Activated CD4-positive, CD25-positive, alpha-beta regulatory T cell (primary cell): ENCODE results near the gene CD209.
"Not testable (repeated sequence)": the region's sequence is repeated elsewhere in the genome, so short reads cannot be mapped to it uniquely, and the experiment has no call there.

Experiments
- DNase-seq, 4 experiments: peaks; one replicate each; lab custom pipeline; 2025; lab: John Stamatoyannopoulos, UW

Gene CD209, protein sequence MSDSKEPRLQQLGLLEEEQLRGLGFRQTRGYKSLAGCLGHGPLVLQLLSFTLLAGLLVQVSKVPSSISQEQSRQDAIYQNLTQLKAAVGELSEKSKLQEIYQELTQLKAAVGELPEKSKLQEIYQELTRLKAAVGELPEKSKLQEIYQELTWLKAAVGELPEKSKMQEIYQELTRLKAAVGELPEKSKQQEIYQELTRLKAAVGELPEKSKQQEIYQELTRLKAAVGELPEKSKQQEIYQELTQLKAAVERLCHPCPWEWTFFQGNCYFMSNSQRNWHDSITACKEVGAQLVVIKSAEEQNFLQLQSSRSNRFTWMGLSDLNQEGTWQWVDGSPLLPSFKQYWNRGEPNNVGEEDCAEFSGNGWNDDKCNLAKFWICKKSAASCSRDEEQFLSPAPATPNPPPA

DNA sequence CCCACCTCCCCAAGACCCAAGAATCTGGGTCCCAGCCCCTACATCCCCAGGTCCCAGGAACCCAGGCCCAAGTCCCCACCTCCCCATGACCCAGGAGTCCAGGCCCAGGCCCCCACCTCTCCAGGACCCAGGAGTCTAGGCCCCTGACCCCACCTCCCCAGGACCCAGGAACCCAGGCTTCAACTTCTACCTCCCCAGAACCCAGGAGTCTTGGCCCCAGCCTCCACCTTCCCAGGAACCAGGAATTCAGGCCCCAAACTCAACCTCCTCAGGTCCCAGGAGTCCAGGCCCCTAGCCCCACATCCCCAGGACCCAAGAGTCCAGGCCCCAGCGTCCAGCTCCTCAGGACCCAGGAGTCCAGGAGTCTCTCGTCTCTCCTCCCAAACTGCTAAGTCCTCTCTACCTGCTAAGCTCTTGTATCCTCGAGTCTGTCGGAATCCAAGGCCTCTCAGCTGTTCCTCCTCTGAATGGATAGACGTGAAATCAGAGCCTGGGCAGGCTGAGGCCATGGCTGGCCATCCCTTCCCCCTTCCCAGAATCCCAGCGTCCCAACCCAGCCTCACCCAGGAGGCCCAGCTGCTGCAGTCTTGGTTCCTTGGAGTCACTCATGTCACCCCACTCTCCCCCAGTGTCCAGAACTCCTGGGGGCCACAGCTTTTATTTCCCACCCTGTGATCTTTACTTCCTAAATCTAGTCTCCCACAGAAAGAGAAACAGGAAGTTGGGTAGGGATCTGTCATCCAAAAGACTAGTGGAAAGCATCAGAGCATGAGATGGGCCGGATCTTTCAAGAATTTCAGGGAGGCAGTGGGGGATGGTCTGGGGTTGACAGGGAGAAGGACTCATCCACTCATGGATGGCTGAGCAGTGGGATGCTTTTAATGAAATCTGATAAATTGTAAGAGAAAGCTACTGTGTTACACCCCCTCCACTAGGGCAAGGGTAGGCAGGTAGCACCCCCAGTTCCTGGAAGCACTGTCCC, at the start of gene CD209:
Gene CD209 (minus strand): TSS at position 632 of the 982 bp plus-strand sequence. CDS start 23 bp downstream, at position 609.
- DNase-seq: no peak

GRCh38 chr19:7795555-7796161, 48.3 kb upstream of the CD209 start:
- no peak for DNase-seq

- DNase-seq: no peak
Measured at GRCh38 chr19:7793493-7793892, 46.2 kb upstream of the CD209 start.

- not testable (repeated sequence) for DNase-seq
Measured at GRCh38 chr19:7792701-7793100, 45.4 kb upstream of the CD209 start.

DNA sequence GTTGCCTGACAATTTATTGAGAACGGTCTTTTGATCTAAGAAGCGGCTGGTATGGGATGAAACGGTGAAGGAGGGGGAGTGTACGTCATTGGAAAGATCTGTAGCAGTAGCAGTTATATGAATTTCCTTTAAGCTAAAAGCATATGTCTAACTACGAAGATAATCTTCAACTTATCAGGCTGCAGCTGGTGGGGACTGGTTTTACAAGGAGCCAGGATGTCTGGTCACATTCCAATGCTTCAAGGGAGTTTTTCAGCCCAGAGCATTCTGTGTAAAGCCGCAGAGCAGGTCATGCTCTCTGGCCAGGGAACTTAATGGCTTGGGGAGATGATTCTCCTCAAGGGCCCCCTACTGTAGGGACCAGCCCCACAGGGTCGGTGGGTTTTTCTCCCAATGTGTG, 44.9 kb upstream of the CD209 start:
- DNase-seq: no peak

DNA sequence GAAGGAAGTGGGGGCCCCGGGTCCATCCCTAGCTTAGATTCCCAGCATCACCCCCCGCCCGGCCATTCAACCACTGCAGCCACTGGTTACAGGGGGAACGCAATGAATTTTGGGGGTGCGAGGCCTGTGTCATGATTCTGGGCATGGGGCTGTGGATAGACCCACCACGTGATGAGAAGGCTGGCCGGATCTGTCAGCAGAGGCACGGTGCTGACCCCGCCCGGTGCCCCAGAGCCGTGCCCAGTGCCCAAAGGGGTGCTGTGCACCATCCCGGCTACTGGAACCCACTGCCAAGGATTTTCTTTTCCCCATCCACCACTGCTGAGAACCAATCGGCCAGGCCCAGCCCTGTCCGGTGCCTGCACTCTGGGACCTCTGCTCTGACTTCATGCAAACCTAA, 43.1 kb upstream of the CD209 start:
- no peak for DNase-seq

GRCh38 chr19:7789447-7789846, 42.1 kb upstream of the CD209 start:
- no peak for DNase-seq

- DNase-seq: no peak
Measured at GRCh38 chr19:7788933-7789323, 41.6 kb upstream of the CD209 start.

GRCh38 chr19:7788178-7788932, 41.0 kb upstream of the CD209 start:
- DNase-seq: no peak

DNA sequence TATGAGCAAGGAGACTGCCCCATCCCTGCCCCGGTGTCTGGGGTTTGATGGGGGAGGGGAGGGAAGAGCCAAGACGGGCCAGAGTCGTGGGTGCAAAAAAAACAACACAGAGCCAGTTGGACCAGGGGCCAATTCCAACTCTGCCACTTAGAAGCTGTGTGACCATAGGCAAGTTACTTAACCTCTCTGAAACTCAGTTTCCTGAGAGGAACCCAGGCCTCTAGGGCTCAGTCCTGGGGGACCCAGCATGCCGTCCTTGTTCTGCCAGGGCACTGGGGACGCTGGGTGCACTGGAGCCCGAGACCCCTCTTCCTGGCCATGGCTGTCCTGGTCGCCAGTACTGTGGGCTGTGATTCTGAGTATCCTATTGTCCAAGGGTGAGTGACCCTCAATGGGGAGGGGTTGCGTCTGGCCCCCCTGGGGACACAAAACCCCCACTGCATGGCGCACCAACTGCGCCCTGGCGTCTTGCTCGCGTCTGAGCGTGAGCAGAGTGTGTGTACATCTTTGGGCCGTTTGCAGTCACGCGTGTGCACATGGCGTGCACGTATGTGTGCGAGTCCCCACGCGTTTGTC, 40.4 kb upstream of the CD209 start:
- DNase-seq: no peak

DNA sequence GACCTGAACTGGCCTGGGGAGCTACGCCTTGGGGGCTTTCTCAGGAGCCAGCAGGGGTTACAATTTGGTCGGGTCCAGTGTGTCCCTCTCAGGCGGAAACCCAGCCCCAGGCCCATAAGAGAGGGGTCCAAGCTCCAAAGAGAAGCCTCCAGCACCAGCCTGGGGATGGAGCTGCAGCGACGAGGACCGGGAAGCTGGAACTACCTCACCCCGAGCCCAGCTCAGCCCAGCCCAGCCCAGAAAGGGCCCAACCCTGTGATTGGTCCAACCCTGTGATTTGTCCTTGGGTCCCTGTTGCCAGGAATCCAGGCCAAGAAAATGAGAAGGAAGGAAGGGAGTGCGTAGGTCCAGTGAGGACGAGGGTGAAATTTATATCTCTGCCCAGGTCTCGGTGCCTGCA, 39.8 kb upstream of the CD209 start:
- no peak for DNase-seq

GRCh38 chr19:7784856-7785255, 37.5 kb upstream of the CD209 start:
- no peak for DNase-seq

- DNase-seq: no peak
Measured at GRCh38 chr19:7783991-7784423, 36.7 kb upstream of the CD209 start.

DNA sequence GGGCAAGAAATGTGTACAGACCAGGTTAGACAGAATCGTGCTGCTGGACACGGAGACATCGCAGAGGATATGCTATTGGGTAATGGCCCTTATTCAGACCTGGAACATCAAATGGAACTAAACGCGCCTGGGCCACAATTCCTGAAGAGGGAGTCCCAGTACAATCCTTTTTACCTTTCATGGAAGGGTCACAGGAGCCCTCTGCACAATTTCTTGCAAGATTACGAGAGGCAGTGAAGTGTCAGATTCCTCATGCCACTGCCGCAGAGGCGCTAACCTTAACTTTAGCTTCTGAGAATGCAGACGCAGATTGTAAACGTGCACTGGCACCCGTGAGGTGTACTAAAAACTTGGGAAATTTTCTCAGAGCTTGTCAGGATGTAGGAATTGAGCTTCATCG, 33.8 kb upstream of the CD209 start:
- DNase-seq: no peak

DNA sequence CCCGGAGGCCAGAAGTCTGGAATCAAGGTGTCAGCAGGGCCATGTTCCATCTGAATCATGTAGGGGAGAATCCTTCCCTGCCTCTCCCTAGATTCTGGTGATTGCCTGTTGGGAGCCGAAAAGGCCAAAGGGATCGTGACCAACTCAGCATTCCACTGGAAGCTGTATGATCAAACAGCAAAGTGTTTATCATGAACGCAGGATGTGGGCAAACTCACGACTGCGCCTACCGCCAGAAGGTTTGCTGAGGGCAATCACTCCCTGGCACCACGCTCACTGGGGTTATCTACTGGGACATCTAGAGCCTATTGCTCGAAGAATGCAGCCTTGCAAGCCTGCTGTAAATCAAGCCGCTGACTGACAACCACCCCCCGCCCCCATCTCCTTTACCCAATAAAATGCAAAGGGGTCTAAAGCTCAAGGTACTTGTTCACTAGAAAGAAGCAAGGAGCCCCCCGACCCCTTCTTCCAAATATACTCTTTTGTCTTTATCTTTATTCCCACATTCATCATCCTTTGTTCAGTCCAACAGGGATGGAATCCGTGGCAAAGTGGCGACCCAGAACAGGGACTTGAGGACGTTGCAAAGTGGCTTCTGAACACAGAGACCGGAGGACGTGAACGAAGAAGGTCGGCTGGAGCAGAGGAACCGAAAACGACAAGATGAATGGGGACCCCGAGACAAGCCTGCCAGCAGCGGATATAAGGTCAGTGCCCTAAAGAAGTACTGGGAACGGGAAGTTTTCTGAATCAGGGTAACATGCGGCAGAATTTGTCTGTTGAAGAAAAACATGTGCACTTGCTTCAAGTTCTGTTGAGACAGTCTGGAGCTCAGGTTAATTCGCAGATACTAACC, 32.5 kb upstream of the CD209 start:
- no peak for DNase-seq

DNA sequence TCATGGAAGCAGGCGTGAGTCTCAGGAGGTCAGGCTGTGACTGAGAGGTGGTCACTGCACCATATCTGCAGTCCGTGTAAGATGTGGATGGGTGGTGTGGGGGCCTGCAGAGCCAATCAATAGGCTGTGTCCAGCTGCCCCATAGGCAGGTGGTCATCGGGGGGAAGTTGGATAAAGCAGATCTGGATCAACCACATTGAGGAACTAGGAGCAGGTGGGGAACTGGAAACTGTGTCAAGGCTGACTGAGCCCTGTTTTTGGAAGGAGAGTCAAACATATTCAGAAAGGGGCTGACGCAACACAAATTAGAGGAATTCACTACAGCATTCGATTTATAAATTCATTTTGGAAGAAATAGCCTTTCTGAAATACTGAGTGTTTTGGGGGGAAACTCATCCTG, 30.7 kb upstream of the CD209 start:
- no peak for DNase-seq

- no peak for DNase-seq
Measured at GRCh38 chr19:7775761-7776160, 28.4 kb upstream of the CD209 start.

- no peak for DNase-seq
Measured at GRCh38 chr19:7773841-7774240, 26.5 kb upstream of the CD209 start.

DNA sequence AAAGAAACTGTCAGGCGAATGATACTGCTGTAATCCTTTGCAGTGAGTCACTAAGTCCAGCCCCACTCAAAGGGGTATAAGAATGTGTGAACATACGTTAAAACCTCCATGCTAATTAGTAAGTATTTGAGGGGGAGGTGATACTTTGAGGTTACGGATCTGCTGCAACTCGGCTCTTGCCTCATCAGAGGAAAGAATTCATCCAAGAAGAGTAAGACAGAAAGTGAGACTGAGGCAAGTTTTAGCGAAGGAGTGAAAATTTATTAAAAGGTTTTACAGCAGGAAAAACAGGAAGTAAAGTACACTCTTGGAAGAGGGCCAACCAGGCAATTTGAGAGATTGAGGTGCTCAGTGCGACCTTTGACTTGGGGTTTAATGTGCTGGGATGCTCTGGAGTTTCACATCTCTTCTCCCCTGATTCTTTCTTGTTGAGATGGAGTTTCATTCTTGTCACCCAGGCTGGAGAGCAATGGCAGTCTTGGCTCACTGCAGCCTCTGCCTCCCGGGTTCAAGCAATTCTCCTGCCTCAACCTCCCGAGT, 25.5 kb upstream of the CD209 start:
- no peak for DNase-seq

- no peak for DNase-seq
Measured at GRCh38 chr19:7771072-7771471, 23.7 kb upstream of the CD209 start.
